GM19328 (cell line): ENCODE results near the gene LAYN.

ENCODE experiments used
- ATAC-seq: cut with Tn5 transposase; IDR thresholded peaks from one replicate; pipeline ENCODE4 v1.9.1; 2021; ENCODE audit warnings: mild to moderate bottlenecking, moderate library complexity; ENCODE audit not compliant: unreplicated experiment

Gene LAYN

GRCh38 chr11:111560800-111561199, 20.3 kb downstream of the LAYN start:
- no peak for ATAC-seq

- no peak for ATAC-seq
Measured at GRCh38 chr11:111561306-111561705, 20.8 kb downstream of the LAYN start.

GRCh38 chr11:111561791-111562325, 21.3 kb downstream of the LAYN start:
- ATAC-seq, result no peak

- no peak for ATAC-seq
Measured at GRCh38 chr11:111562692-111563389, 22.3 kb downstream of the LAYN start.

DNA sequence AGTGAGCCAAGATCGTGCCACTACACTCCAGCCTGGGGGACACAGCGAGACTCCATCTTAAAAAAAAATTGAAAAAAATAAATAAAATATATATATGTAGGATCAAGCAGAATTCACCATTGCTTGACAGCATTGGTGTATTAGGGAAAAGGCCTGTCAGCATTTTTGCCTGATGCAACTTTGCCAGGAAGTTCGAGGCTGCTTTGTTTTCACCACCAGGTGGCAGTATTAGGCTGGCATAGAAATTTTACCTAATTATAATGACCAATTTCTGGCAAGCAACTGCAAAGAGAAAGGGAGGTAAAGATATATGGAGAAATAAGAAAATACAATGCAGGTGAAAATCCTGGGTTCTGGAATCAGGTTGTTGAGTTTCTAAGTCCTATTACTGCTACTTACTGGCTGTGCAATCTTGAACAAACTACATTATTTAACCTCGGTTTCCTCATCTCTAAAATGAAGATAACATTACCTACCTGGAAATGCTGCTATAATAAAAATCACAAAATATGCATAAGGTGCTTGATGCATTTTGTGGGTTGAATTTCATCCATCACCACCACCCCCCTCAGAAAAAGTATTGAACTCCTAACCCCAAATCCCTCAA, 24.7 kb downstream of the LAYN start:
- no peak for ATAC-seq

DNA sequence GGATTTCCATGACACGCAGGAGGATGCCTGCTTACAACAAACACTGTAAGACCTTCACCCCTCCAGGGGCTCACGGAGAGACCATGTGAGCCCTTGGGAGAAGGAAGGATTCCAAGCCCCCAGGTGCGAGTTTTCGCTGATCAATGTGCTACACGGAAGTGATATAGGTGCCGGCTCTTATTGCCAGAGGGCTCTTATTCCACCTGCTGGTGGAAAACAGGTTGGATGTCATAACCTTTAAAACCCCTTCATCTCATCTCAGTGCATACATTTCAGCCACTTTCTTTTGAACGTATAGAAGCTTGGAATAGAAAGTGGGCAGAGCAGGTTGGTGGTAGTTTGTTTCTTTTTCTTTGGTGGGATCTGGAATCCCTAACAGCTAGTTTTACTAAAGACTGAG, 25.8 kb downstream of the LAYN start:
- no peak for ATAC-seq

GRCh38 chr11:111569476-111569875, 29.0 kb downstream of the LAYN start:
- no peak for ATAC-seq

DNA sequence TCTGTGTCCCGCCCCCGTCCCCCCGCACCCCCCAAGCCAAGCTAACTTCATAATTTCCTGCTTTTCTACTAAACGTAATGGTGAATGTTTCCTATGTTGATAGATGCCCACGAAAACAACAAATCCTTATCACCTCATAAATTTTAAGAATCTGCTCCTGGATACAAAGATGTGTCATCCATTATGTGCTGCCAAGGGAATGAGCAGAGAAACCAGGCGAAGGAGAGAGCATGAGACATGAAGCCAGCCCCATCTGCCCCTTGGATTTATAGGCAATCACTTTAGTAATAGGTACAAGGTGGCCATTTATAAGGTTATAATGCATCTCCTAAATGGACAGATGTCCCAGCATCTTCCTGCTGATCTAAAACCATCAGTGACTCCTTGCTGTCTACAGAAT, 30.3 kb downstream of the LAYN start:
- no peak for ATAC-seq

- ATAC-seq, result no peak
Measured at GRCh38 chr11:111571829-111572501, 31.4 kb downstream of the LAYN start.

DNA sequence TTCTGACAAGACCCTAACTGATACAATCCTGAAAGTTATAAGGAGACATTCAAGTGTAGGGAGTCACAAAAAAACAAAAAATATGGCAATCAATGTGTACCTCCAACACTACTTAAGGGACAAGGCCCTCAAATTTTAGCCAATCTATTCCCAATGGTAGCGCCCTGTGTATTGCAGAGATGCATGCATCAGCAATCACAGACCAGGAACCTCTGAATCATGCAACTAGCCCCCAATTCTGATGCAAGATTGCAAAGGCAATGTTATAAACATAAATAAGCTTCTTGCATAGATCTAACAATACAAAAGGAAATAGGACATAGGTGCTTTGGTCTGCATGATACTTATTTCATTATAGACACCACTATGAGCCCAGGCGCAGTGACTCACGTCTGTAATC, 32.1 kb downstream of the LAYN start:
- no peak for ATAC-seq

DNA sequence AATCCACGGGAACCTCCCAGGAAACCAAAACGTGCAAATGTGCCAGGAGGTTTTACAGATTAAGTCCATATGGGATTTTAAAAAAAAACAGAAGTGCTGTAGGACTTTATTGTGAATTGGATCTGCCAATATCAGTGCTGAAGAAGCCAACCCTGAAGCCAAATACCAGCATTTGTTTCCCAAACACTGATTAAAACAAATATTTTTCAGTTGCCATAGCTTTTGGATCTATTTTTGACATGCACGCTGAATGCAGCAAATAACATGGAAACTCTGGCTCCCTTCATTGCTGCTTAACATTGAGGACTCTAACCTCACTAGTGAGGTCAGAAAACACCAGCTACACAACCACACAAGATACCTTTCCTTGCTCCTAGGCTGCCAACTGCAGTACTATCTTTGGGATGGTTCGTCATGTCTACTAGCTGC, 33.3 kb downstream of the LAYN start:
- ATAC-seq, result no peak

DNA sequence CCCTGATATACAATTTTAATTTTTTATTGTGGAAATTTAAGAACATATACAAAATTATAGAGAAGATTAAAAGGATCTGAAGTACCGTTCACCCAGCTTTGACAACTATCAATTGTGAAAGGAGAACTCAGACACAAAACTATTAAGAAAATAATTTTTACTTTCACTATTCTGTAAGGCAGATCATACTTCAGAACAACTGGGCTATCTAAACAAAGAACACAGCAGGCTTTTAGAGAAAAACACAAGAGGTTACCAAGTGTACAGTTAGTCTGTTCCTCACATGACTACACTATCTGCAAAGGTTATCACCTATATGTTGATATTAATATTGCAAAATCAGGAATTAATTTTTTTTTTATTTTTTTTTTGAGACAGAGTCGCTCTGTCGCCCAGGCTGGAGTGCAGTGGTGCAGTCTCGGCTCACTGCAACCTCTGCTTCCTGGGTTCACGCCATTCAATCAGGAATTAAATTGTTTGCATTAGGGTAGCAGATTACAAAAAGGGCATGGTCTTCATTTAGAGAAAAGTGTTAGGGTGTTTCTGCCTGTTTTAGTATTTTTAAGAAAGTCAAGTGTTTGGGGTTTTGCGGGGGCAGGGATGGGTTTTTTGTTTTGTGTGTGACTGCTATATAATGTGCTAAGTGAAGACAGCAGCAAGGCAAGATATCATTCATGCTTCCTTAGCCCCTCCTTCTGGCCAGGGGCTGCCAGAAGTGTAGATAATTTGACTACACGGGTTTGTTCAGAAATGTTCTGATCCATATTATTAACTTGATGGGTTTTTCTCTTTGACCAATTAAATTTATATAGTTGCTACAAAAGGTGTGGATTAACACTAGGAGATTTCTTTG, 34.1 kb downstream of the LAYN start:
- ATAC-seq, result no peak

DNA sequence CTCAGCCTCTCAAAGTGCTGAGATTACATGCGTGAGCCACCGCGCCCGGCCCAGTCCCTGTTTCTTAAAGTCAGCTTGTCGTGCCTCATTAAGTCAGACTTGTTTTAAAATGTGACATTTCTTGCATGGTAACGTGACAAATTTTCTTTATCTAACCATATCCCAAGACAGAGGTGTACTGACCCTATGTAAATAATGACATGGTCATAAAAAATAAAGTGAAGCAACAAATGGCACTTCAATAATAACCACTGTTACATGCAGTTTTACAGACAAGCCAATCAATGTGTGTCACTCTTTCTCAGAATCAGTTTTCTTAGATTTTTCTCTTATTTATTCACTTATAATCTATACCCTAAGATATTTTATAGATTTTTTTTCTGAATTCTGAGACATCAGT, 35.2 kb downstream of the LAYN start:
- no peak for ATAC-seq

- ATAC-seq, result no peak
Measured at GRCh38 chr11:111577821-111578220, 37.3 kb downstream of the LAYN start.

DNA sequence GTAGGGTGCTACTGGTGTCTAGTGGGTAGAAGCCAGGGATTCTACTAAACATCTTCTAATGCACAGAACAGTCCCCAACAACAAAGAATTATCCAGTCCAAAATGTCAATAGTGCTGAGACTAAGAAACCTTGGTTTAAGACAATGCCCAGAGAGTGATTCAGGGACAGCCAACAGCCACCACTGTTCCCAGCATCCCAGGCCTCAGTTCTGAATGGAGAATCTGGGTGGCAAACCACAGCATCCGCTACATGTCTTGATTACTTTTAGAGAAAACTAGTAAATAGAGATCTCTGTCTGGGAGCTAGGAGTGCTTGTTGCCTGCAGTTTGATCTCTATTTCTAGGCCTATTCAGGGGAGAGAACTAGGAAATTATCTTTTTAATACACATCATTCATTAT, 40.8 kb downstream of the LAYN start:
- ATAC-seq, result no peak

DNA sequence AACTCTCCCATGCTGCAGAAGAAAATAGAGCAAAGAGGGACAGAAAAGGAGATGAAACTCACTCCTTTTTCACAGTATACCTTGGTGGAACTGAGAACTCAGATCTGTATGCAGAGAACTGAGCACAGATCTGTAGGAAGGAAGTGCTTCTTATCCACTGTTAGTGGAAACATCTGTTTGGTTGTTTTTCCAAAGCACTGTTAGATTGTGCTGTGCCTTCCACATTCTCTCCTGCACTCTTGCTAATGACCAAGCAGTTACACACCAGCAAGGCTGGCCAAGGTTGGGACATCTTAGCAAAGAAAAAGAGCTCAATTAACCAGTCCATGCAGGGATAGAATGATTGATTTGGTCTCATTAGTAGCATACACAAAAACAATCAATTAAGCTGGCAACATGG, 41.6 kb downstream of the LAYN start:
- ATAC-seq, result no peak

DNA sequence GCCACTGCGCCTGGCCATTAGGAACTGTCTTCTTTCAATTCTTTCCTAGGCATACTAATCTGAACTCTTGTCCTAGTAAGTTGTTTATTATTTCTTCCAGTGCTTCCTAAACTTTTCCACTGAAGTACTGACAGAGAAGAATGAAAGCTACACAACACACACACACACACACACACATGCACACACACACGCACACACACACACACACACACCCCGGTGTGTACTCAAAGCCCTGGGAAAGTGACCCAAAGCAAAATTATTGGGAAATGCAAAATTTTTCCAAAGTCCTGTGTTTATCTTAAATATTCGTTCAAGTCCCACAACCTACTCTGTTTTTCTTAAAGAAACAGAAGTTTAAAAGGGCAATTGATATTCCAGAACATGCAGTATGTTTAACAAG, 42.4 kb downstream of the LAYN start:
- ATAC-seq, result no peak

DNA sequence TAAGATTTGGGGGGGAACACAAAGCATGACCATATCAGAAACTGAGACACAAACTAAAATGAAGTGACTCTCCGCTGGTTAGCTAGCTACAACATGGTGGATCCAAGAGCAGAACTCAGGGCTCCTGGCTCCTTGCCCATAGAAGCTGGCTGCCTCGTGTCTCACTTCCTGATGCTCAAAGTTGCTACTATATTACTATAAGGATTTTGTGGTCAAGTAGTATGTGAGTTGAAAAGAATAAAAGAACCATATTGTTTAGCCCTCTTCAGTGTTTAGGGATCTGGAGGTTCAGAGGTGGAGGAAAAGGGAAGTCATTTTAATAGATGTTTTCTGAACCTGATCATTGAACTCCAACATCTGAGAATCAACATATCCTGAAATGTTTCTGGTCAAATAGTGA, 44.9 kb downstream of the LAYN start:
- ATAC-seq, result no peak

- no peak for ATAC-seq
Measured at GRCh38 chr11:111586388-111586831, 45.9 kb downstream of the LAYN start.

- ATAC-seq, result no peak
Measured at GRCh38 chr11:111589114-111589513, 48.6 kb downstream of the LAYN start.

GRCh38 chr11:111589886-111590499, 49.5 kb downstream of the LAYN start:
- ATAC-seq, result no peak
